Right renal pelvis (tissue), 4 donors: Measurements from ENCODE around the gene TMEM236. TPM values are rescaled to one million over a fixed set of nuclear protein-coding genes. Genes with fewer than 3 reads are reported as not detected.

Source experiments
- DNase-seq, 4 donors: peaks; one replicate each; pipeline ENCODE4 v3.0.0-alpha.2; 2013; ENCODE audit warnings: low read depth in 4 of 4, low spot score in 3 of 4, missing footprints in 1 of 4
- polyA plus RNA-seq, 4 donors: library from polyadenylated mRNA; unstranded; fragments of 120-200 nt; gene quantifications; one replicate each; pipeline ENCODE4 v1.2.1, GENCODE V29; 2013; ENCODE audit not compliant: insufficient read length in 4 of 4

TMEM236 gene
- polyA plus RNA-seq, 4 donors: 0.14 to 0.31 (median 0.28) TPM

DNA sequence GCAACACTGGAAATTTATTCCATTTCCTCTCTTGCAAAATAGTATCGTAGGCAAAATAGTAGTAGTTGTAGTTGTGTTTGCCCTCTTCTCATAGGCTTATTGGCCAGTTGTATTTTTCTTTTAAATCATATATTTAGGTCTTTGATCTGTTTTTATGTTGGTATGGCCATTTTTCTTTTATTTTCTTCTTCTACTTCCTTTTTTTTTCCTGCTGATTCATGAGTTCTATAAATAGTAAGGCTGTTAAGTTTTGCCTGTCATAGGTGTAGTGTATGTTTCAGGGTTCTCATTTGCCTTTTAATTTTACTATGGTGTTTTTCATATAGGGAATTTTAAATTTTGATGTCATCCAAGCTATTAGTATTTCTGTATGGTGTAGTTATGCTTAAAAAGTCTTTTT is 31.8 kb downstream of the TMEM236 start:
- no peak for DNase-seq

DNA sequence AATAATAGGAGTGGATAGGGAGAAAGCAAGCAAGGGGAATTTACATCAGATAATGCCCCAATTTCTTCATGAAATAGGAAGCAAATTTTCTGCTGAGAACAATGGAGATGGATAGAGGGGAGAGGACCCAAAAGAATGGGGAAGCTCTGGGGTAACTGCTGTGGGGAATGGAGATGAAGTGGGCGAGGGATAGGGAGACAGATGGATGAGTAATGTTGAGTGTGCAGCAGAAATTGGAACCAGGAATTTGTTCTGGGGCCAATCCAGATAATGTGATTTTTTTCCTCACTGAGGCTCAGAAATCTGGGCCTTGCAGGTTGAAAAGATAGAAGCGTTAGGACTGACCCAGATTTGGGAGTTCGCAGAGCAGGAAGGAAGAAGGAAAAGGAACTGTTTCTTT is 32.7 kb downstream of the TMEM236 start:
- no peak for DNase-seq

DNA sequence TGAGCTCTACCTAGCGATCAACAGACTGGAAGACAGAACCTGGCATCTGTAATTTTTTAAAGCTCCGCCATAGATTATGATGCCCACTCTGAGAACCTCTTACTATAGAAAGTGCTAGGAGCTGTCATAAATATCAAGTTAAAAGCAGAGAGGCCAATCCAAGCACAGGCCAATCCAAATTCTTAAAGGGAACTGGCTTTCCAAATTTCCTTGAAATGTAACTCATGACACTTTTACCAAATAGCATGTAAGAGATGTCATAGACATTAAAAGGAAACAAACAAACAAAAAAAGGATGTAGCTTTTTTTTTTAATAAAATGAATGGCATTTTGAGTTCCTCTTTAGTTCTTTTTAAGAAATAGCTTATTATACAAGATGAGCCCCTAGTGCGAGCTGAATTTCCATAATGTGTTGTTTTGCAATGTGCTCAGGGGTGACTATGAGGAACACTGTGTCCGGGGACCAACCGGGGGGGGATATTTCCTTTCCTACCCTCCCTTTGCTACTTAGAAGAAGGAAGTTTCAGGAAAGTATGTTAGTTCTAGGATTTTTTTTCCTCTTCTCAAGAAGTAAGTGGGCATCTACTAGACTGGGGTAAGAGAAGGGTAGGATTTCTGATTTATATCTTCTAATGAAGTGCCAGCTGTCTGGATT is 33.4 kb downstream of the TMEM236 start:
- DNase-seq: no peak

DNA sequence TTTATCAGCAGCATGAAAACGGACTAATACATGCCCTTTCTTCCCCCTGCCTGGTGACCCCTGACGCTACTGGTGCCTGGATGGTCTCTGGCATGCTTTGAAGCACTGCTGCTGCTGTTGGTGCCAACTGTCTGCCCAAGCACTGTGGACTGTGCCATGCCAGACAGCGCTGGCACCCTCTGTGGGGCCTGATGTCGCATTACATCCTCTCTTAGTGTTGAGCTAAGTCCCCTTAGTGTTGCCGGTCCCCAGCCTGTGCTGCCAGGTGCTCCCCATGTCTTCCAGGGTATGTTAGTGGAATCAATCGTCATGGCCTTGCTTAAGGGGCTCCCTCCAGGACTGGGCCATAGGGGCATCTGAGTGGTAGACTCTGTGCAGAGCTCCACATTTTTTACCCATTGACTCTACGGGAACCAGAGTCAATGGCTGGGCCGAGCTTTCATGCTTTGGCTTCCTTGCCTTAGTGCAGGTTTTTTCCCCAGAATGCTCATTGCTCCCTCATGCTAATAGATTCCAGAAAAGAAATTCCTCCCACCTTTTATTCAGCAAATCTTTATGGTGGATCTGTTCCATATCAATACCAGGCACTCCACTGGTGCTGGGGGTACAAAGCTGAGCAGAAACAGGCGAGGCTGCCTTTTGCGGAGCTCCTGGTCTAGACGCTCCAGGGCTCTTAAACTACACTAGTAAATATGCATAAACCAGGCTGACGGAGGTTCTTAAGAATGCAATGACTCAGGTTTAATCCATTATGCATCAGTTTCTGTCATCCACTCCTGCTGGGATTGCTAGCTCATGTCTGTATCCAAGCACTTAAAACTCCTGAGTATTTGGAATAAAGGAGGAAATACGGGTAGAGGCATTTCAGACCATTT is 35.3 kb downstream of the TMEM236 start:
- DNase-seq: peak in 1 of 4 donors; percentile 29

DNA sequence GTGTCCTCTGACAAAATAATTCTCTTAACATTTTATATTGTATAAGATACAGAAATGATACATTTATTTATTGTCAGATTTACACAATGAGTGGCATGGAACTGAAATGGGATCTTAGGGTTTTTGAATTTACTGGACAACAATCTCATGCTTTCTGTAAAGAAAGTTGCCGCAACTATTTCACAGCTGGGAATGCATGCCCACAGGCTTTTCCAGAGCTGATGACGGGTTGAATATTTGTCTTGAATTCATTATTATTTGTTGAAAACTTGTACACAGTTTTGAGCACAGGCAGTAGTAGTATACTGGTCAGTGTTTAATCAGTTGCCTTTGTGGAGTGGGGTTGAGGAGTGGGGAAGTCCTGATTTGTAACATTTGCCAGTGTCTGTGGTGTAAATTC is 36.6 kb downstream of the TMEM236 start:
- no peak for DNase-seq

DNA sequence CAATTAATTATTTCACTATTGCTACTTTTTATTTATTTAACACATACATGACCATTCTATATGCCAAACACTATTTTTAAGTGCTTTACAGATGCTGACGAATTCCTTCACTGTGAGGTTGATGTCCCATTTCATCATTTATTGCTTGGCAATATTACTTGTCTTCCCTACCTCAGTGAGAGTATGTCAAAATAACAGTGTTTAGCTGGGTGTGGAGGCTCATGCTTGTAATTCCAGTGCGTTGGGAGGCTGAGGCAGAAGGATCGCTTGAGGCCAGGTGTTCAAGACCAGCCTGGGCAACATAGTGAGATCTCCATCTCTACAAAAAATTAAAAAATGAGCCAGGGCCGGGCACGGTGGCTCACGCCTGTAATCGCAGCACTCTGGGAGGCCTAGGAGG is 37.4 kb downstream of the TMEM236 start:
- no peak for DNase-seq

DNA sequence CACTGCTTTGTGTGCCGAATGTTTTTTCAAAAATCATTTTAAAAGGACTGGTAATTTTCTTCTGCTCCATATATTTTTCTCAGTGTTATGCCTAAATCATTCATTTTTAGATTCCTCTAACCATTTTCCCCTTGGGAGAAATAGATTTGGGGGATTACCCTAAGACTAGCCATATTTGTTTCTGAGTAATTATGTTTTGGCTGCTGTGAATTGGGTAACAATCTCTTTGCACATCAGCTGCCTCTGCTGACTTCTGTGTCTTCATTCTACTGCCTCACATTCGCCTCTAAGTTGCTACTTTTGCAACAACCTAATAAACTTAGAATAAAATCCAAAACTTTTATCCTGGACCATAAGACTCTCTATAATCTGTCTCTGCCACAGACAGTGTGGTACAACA is 38.6 kb downstream of the TMEM236 start:
- no peak for DNase-seq

DNA sequence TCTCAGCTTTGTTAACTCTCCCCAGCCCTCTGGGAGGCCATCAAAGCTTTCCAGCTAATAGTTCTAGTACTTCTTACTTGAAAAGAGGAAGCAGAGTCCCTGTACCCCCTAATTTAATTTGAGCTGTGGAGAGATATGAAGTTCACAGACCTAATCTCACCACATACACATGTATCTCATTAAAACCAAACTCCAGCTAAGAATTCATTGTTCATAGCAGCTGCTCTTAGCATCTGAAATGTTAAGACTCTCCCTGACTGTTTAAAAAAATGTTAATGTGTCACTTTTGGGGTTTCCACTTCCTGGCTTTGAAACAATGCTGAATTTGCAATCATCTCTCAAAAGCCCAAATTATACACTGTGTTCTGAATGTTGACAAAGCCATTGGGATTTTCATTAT is 41.0 kb downstream of the TMEM236 start:
- DNase-seq: no peak

DNA sequence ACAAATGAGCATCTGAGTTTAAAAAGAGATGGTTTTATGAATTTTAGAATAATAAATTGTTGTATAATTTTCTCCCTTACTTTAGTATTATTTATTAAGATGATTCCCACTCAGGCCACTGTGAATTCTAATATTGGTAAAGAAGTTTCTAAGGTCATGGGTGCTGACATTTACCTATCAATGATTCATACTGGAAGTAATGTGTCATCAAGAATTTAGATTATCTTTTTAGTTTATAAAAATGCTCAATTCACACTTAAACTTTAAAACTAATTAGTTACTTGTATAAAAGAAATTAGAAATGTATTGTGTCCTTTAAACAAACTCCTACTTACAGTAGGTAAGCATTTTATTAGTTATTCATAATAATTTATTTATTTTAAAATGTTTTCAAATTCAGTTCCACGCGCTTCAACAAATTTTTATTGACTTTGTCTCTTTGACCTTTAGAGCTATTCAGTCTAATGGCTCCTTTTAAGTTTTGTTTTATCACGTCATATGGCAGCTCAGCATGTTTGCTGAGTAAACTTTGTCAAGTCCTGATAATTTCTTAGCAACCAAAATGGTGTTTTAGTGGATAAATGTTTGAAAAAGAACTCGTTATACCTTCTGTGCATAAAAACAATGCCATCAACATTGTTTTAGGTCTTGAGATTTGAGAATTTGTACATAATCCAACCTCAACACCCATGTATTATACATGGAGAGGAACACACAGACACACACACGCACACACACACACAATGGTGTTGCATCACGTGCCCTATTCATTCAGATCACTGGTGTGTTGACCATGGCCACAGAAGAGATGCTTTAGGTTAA is 42.0 kb downstream of the TMEM236 start:
- no peak for DNase-seq

DNA sequence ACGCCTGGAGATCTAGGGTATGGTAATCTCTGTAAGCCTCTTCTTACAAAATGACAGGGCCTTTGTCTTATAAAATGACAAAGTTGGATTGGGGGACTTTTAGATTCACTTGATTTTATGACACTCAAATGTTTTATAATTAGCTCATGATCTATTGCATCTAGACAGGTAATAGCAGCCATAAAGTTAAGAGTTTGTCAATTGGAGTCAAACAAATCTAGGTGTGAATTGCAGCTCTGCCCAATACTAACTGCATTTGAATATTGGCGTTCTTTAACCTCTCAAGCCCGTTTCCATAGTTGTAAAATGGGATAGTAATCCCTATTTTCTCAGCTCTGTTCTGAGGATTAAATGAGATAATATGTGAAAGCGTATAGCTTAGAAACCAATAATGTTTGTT is 43.1 kb downstream of the TMEM236 start:
- DNase-seq: no peak

DNA sequence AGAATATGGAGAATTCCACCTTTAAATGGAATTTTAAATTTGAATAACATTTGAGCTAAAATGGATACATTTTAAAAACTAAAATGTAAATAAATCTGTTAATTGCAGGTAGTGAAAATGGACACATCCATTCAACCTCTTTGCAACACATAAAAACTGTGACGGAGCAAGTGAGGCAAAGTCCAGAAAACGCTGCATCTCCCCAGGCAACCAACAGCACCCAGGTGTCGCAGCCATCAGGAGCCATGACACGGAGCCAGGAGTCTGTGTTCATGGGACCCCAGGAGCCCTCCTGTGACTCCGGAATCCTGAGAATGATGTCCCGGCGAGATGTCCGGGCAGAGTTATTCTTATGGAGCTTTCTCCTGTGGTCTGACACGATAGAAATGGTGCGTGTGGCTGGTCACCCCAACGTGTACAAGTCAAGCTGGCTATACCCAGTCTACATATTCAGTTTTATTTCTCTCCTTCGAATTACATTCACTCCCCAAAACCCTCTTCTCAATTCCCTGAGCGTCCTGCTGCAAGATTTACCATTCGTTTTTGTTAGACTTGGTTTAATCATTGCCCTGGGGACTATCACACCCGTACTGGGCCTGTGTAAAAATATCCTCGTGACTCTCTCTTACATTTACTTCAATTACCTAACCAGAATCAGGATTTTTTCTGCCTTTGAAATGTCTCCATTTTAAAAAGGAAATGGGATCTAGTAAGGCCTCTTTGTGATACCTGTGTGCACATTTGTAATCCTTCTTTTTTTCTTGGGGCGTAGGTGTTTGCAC is 44.0 kb downstream of the TMEM236 start:
- DNase-seq: no peak

DNA sequence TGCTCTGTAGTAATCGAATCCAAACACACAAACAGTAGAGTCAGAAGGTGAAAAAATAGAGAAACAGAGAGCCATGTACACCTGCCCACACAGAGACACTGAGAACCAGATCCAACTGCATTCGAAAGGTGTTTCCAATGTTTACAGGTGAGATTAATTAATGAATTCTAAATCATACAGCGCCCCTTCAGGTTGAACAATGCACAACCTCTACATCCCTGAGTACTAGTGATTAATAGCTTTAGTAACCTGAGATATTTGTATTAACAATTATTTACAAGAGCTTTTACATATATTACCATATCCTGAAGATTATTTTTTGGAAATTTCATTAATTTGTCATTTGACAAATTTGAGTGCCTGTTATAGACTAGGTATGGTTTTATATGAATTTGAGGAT is 49.5 kb downstream of the TMEM236 start:
- DNase-seq: no peak

DNA sequence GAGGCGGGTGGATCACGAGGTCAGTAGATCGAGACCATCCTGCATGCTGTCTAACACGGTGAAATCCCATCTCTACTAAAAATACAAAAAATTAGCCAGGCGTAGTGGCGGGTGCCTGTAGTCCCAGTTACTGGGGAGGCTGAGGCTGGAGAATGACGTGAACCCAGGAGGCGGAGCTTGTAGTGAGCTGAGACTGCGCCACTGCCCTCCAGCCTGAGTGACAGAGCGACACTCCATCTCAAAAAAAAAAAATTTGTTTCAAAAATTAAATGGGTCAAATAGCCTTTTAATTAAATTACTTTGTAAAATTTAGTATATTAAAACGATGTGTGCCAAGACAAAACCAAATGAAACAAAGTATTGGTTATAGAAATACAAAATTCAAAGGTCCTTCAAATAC is 50.3 kb downstream of the TMEM236 start:
- DNase-seq: no peak

DNA sequence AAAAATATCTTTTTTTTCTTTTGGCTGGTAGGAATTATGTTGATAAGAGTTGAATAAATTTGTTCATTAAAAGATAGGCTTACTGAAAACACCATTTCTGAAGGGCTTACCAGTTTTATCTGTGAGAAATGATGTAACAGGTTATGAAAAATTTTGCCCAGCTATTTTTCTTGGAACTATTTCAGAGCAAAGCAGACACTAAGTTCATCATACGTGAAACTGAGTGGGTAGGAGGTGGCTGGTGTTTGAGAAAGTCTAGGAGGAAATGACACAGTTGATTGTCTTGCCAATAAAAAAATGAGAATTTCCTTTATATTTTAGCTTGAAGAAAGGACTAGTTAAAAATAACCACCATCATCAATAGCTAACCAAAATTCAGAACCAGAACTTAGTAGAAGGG is 51.0 kb downstream of the TMEM236 start:
- no peak for DNase-seq

DNA sequence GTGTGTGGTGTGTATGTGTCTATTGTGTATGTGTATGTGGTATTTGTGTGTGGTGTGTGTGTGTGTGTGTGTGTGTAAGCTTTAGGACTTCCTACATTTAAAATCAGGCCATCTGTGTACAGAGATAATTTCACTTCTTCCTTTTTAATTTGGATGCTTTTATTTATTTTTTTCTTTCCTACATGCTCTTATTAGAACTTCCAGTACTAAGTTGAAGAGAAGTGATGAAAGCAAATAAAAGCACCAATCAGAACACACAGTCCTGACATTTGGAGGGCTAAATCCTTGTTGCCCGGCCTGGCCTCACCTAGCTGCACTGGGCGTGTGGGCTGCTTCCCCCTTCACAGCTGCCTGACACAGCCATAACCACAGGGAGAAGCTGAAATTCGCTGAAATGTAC is 53.3 kb downstream of the TMEM236 start:
- DNase-seq: no peak

DNA sequence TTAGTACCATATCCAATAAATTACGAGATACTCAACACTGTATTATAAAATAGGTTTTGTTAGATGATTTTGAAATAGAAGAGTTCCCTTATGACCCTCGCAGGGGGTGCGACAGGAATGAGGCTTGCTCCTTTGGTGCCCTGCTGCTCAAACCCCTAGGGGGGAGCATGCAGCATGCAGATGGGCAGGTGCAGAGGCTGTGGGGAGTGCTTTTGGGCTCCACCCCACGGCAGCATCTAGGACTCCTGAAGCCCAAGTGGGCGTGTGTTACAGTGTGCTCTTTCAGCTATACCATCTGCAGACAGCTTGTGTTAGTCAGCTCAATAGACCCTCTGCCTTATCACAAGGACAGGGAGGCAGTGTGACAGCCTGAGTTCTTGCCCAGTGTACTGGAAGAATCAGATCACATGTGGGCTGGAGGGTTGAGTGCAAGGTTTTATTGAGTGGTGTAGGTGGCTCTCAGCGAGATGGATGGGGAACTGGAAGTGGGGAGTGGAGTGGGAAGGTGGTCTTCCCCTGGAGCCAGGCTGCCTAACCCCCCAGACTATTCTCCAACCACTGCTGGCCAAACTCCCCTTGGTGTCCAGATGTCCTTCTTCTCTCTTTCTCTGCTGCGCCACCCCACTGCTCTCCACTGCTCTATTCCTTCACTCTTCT is 54.0 kb downstream of the TMEM236 start:
- no peak for DNase-seq

DNA sequence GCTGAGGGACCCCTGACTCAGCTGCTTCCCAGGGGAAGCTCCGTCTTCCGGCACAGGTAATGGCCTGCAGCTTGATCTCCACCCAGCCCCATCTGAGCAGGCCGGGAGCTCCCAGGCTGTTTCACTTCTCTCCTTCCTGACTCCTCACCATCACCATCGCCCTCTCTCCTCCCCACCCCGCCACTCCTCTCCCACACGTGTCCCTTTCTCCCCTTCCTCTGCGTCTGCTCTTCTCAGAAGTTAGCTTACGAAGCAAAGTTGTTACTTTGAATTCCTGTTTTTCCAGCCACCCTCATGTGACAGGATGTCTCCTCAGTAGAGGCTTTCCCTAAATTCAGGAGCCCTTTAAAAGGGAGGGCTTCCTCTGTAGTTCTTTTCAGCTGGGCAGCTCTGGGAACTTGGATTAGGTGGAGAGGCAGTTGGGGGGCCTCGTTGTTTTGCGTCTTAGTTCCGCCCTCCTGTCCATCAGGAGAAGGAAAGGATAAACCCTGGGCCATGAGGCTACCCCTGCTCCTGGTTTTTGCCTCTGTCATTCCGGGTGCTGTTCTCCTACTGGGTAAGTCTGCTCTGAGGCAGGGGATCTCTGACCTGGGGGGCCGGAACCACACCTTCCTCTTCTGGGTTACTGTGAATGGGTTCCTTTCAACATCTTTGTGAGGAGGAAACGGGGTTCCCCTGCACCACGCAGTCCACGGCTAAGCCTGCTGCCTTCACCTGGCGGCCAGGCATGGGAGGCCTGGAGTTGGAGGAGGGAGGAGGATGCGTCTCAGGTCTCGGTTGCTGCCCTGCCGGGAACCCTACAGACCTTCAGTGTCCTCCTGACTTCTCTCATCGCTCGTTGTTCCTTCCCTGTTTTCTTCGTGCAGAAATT is 57.2 kb downstream of the TMEM236 start, which contains the start of gene MRC1:
MRC1 (plus strand) TSS at position 378 of the 871 bp plus-strand sequence; CDS start at position 496, 118 bp downstream.
- DNase-seq: no peak

DNA sequence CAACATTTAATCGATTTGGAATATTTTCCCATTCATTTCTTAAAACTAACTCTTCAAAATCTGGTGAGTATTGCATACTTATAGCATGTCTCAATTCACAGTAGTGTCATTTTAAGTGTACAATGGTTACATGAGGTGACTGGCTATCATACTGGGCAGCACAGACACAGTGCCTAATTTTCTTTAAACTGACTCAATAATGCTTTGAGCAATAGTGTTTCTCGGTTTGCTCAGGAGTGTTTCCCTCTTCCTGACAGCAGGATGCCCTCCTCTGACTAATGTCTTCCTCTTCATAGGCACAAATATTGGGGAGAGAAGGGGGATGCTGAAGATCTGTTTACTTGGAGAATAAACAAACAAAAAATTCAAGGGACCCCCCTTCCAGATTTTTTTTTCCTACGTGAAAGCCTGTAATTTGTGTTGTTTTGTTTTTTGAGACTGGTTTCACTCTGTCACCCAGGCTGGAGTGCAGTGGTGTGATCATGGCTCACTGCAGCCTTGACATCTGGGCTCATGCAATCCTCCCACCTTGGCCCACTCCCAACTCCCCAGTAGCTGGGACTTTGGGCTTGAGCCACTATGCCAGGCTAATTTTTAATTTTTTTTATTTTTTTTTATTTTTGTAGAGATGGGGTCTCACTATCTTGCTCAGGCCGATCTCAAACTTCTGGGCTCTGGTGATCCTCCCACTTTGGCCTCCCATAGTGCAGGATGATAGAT is 59.3 kb downstream of the TMEM236 start:
- DNase-seq: no peak
